ENCODE results near the gene RBP4.
A peak's percentile ranks its signal among the peaks of the same experiment; 100 is the strongest.

Gene RBP4

GRCh38 chr10:93601146-93601773 lies at the start of gene RBP4:
TSS of gene RBP4 (minus strand) at chr10:93601235. CDS start at chr10:93601028, 207 bp downstream.
- Histone ChIP-seq H2AFZ (ENCODE audit: low read length, unreplicated experiment) (peak within 1 kb of the TSS; percentile 89), H3K79me2 (ENCODE audit: control insufficient read depth, insufficient read depth, low read length, unreplicated experiment) (no peaks in the 10 kb centered on the region), H3K4me3 (ENCODE audit: low read depth, low read length) (peak within 1 kb of the TSS; percentile 80), H3K27ac (ENCODE audit: low read depth, low read length) (no peak within 1 kb of the TSS), H3K36me3 (ENCODE audit: insufficient read depth, low read length) (no peaks in the 10 kb centered on the region), H3K4me1 (ENCODE audit: control insufficient read depth, insufficient read depth, low read length, unreplicated experiment) (peaks cover 31% of the 10 kb centered on the region), H3K27me3 (ENCODE audit: insufficient read depth, low read length) (peaks cover 10% of the 10 kb centered on the region; the same call in 1 of the 2 replicates)

GRCh38 chr10:93639791-93640190 lies 38.8 kb upstream of the RBP4 start:
- H3K4me1 ChIP-seq (ENCODE audit: control insufficient read depth, insufficient read depth, low read length, unreplicated experiment): no peaks in the 10 kb centered on the region
- H2AFZ ChIP-seq (ENCODE audit: low read length, unreplicated experiment): no peak overlapping the region
- no peak overlapping the region for H3K27ac ChIP-seq (ENCODE audit: low read depth, low read length)
- H3K79me2 ChIP-seq (ENCODE audit: control insufficient read depth, insufficient read depth, low read length, unreplicated experiment): no peaks in the 10 kb centered on the region
- H3K27me3 ChIP-seq (ENCODE audit: insufficient read depth, low read length): peaks cover 29% of the 10 kb centered on the region
- H3K4me3 ChIP-seq (ENCODE audit: low read depth, low read length): no peak overlapping the region
- H3K36me3 ChIP-seq (ENCODE audit: insufficient read depth, low read length): no peaks in the 10 kb centered on the region

- Histone ChIP-seq H2AFZ (ENCODE audit: low read length, unreplicated experiment) (no peak overlapping the region), H3K27me3 (ENCODE audit: insufficient read depth, low read length) (peaks cover 6% of the 10 kb centered on the region; the same call in 1 of the 2 replicates), H3K27ac (ENCODE audit: low read depth, low read length) (no peak overlapping the region), H3K4me3 (ENCODE audit: low read depth, low read length) (no peak overlapping the region), H3K79me2 (ENCODE audit: control insufficient read depth, insufficient read depth, low read length, unreplicated experiment) (no peaks in the 10 kb centered on the region), H3K4me1 (ENCODE audit: control insufficient read depth, insufficient read depth, low read length, unreplicated experiment) (no peaks in the 10 kb centered on the region), H3K36me3 (ENCODE audit: insufficient read depth, low read length) (no peaks in the 10 kb centered on the region)
These were observed 29.9 kb upstream of the RBP4 start for GRCh38 chr10:93630625-93631557.

- Histone ChIP-seq H3K27me3 (ENCODE audit: insufficient read depth, low read length) (peaks cover 4% of the 10 kb centered on the region; the same call in 1 of the 2 replicates), H3K79me2 (ENCODE audit: control insufficient read depth, insufficient read depth, low read length, unreplicated experiment) (no peaks in the 10 kb centered on the region), H3K4me1 (ENCODE audit: control insufficient read depth, insufficient read depth, low read length, unreplicated experiment) (no peaks in the 10 kb centered on the region), H3K4me3 (ENCODE audit: low read depth, low read length) (no peak overlapping the region), H3K36me3 (ENCODE audit: insufficient read depth, low read length) (no peaks in the 10 kb centered on the region), H3K27ac (ENCODE audit: low read depth, low read length) (no peak overlapping the region), H2AFZ (ENCODE audit: low read length, unreplicated experiment) (no peak overlapping the region)
These were observed 28.7 kb upstream of the RBP4 start for GRCh38 chr10:93629647-93630305.

- Histone ChIP-seq H3K27me3 (ENCODE audit: insufficient read depth, low read length) (peaks cover 4% of the 10 kb centered on the region), H3K4me3 (ENCODE audit: low read depth, low read length) (no peak overlapping the region), H3K36me3 (ENCODE audit: insufficient read depth, low read length) (no peaks in the 10 kb centered on the region), H3K4me1 (ENCODE audit: control insufficient read depth, insufficient read depth, low read length, unreplicated experiment) (no peaks in the 10 kb centered on the region), H3K79me2 (ENCODE audit: control insufficient read depth, insufficient read depth, low read length, unreplicated experiment) (no peaks in the 10 kb centered on the region), H3K27ac (ENCODE audit: low read depth, low read length) (no peak overlapping the region), H2AFZ (ENCODE audit: low read length, unreplicated experiment) (no peak overlapping the region)
These were observed 27.8 kb upstream of the RBP4 start for GRCh38 chr10:93628858-93629257.

GRCh38 chr10:93622942-93623341 lies 21.9 kb upstream of the RBP4 start:
- Histone ChIP-seq H3K27me3 (ENCODE audit: insufficient read depth, low read length) (peaks cover 55% of the 10 kb centered on the region), H3K4me3 (ENCODE audit: low read depth, low read length) (no peak overlapping the region), H3K27ac (ENCODE audit: low read depth, low read length) (no peak overlapping the region), H3K79me2 (ENCODE audit: control insufficient read depth, insufficient read depth, low read length, unreplicated experiment) (no peaks in the 10 kb centered on the region), H2AFZ (ENCODE audit: low read length, unreplicated experiment) (no peak overlapping the region), H3K36me3 (ENCODE audit: insufficient read depth, low read length) (no peaks in the 10 kb centered on the region), H3K4me1 (ENCODE audit: control insufficient read depth, insufficient read depth, low read length, unreplicated experiment) (no peaks in the 10 kb centered on the region)

GRCh38 chr10:93620925-93621324 lies 19.9 kb upstream of the RBP4 start:
- no peaks in the 10 kb centered on the region for H3K79me2 ChIP-seq (ENCODE audit: control insufficient read depth, insufficient read depth, low read length, unreplicated experiment)
- no peaks in the 10 kb centered on the region for H3K36me3 ChIP-seq (ENCODE audit: insufficient read depth, low read length)
- no peak overlapping the region for H3K4me3 ChIP-seq (ENCODE audit: low read depth, low read length)
- no peaks in the 10 kb centered on the region for H3K4me1 ChIP-seq (ENCODE audit: control insufficient read depth, insufficient read depth, low read length, unreplicated experiment)
- peaks cover 55% of the 10 kb centered on the region for H3K27me3 ChIP-seq (ENCODE audit: insufficient read depth, low read length)
- no peak overlapping the region for H3K27ac ChIP-seq (ENCODE audit: low read depth, low read length)
- H2AFZ ChIP-seq (ENCODE audit: low read length, unreplicated experiment): no peak overlapping the region

GRCh38 chr10:93615576-93616235 lies 14.7 kb upstream of the RBP4 start:
- H3K79me2 ChIP-seq (ENCODE audit: control insufficient read depth, insufficient read depth, low read length, unreplicated experiment): no peaks in the 10 kb centered on the region
- no peak overlapping the region for H2AFZ ChIP-seq (ENCODE audit: low read length, unreplicated experiment)
- no peaks in the 10 kb centered on the region for H3K36me3 ChIP-seq (ENCODE audit: insufficient read depth, low read length)
- H3K4me3 ChIP-seq (ENCODE audit: low read depth, low read length): no peak overlapping the region
- no peak overlapping the region for H3K27ac ChIP-seq (ENCODE audit: low read depth, low read length)
- H3K27me3 ChIP-seq (ENCODE audit: insufficient read depth, low read length): peaks cover 35% of the 10 kb centered on the region
- H3K4me1 ChIP-seq (ENCODE audit: control insufficient read depth, insufficient read depth, low read length, unreplicated experiment): no peaks in the 10 kb centered on the region

- Histone ChIP-seq H3K27me3 (ENCODE audit: insufficient read depth, low read length) (peaks cover 21% of the 10 kb centered on the region), H3K4me3 (ENCODE audit: low read depth, low read length) (no peak overlapping the region), H3K27ac (ENCODE audit: low read depth, low read length) (no peak overlapping the region), H2AFZ (ENCODE audit: low read length, unreplicated experiment) (no peak overlapping the region), H3K79me2 (ENCODE audit: control insufficient read depth, insufficient read depth, low read length, unreplicated experiment) (no peaks in the 10 kb centered on the region), H3K36me3 (ENCODE audit: insufficient read depth, low read length) (no peaks in the 10 kb centered on the region), H3K4me1 (ENCODE audit: control insufficient read depth, insufficient read depth, low read length, unreplicated experiment) (no peaks in the 10 kb centered on the region)
These were observed 13.2 kb upstream of the RBP4 start for GRCh38 chr10:93614101-93614825.

GRCh38 chr10:93613126-93613525 lies 12.1 kb upstream of the RBP4 start:
- Histone ChIP-seq H2AFZ (ENCODE audit: low read length, unreplicated experiment) (no peak overlapping the region), H3K36me3 (ENCODE audit: insufficient read depth, low read length) (no peaks in the 10 kb centered on the region), H3K79me2 (ENCODE audit: control insufficient read depth, insufficient read depth, low read length, unreplicated experiment) (no peaks in the 10 kb centered on the region), H3K27me3 (ENCODE audit: insufficient read depth, low read length) (peaks cover 10% of the 10 kb centered on the region), H3K4me3 (ENCODE audit: low read depth, low read length) (no peak overlapping the region), H3K4me1 (ENCODE audit: control insufficient read depth, insufficient read depth, low read length, unreplicated experiment) (no peaks in the 10 kb centered on the region), H3K27ac (ENCODE audit: low read depth, low read length) (no peak overlapping the region)
